C4-2B (cell line): ENCODE measurements around the gene PIMREG.

Source experiments
- CTCF ChIP-seq: fragments of 450-650 bp; conservative IDR thresholded peaks from 2 replicates; pipeline ENCODE4 v1.5.1; 2017; ENCODE audit warnings: mild to moderate bottlenecking
- ZFX ChIP-seq: fragments of 450-650 bp; IDR thresholded peaks from 2 replicates; pipeline ENCODE4 v1.6.1; 2017

GRCh38 chr17:6437466-6437865 is 6.8 kb upstream of the PIMREG start:
- no peak for TF ChIP-seq CTCF
- no peak for TF ChIP-seq ZFX
